KOPT-K1 (cell line): ENCODE data around the gene DPH6.
A peak's percentile ranks its signal among the peaks of the same experiment; 100 is the strongest.

ENCODE experiments used
- H3K27ac ChIP-seq: fragments of 200-600 bp; sonication (generic); 2 replicates; pipeline ENCODE4 v1.5.1; 2016; ENCODE audit warnings: antibody characterized with exemption, mild to moderate bottlenecking, low read depth, low read length; ENCODE audit not compliant: poor library complexity, severe bottlenecking
- H3K36me3 ChIP-seq: fragments of 200-600 bp; sonication (generic); 2 replicates; pipeline ENCODE4 v1.5.1; 2017; ENCODE audit warnings: antibody characterized with exemption, mild to moderate bottlenecking, low read length, moderate library complexity; ENCODE audit not compliant: insufficient read depth
- H3K9me3 ChIP-seq: fragments of 200-600 bp; sonication (generic); 2 replicates; pipeline ENCODE4 v1.5.1; 2017; ENCODE audit warnings: antibody characterized with exemption, low read length, mild to moderate bottlenecking; ENCODE audit not compliant: insufficient read depth, poor library complexity, severe bottlenecking

The DPH6 gene

GRCh38 chr15:35550957-35551356, 5.0 kb upstream of the DPH6 start:
- Histone ChIP-seq H3K9me3 (no peaks in the 10 kb centered on the region), H3K27ac (no peak overlapping the region), H3K36me3 (no peaks in the 10 kb centered on the region)

- Histone ChIP-seq H3K27ac (no peak overlapping the region), H3K9me3 (no peaks in the 10 kb centered on the region), H3K36me3 (no peaks in the 10 kb centered on the region)
Observed at GRCh38 chr15:35549567-35549966, 3.6 kb upstream of the DPH6 start.

GRCh38 chr15:35548435-35548834, 2.5 kb upstream of the DPH6 start:
- Histone ChIP-seq H3K36me3 (no peaks in the 10 kb centered on the region), H3K27ac (no peak overlapping the region), H3K9me3 (no peaks in the 10 kb centered on the region)

- Histone ChIP-seq H3K9me3 (no peaks in the 10 kb centered on the region), H3K27ac (no peak overlapping the region), H3K36me3 (no peaks in the 10 kb centered on the region)
Observed at GRCh38 chr15:35547775-35548364, 1.9 kb upstream of the DPH6 start.

- no peaks in the 10 kb centered on the region for H3K9me3 ChIP-seq
- peak overlapping the region; percentile 87 for H3K27ac ChIP-seq
- H3K36me3 ChIP-seq: no peaks in the 10 kb centered on the region
Observed at GRCh38 chr15:35546511-35547381, 781 bp upstream of the DPH6 start.

- Histone ChIP-seq H3K27ac (peak overlapping the region; percentile 87), H3K36me3 (no peaks in the 10 kb centered on the region), H3K9me3 (no peaks in the 10 kb centered on the region)
Observed at GRCh38 chr15:35545316-35545823, 595 bp downstream of the DPH6 start.

- Histone ChIP-seq H3K27ac (no peak overlapping the region), H3K9me3 (no peaks in the 10 kb centered on the region), H3K36me3 (no peaks in the 10 kb centered on the region)
Observed at GRCh38 chr15:35540885-35541284, 5.1 kb downstream of the DPH6 start.

GRCh38 chr15:35540021-35540420, 5.9 kb downstream of the DPH6 start:
- H3K27ac ChIP-seq: no peak overlapping the region
- no peaks in the 10 kb centered on the region for H3K9me3 ChIP-seq
- H3K36me3 ChIP-seq: no peaks in the 10 kb centered on the region

GRCh38 chr15:35535365-35535916, 10.5 kb downstream of the DPH6 start:
- Histone ChIP-seq H3K36me3 (no peaks in the 10 kb centered on the region), H3K27ac (no peak overlapping the region), H3K9me3 (no peaks in the 10 kb centered on the region)

GRCh38 chr15:35533130-35534110, 12.5 kb downstream of the DPH6 start:
- Histone ChIP-seq H3K27ac (no peak overlapping the region), H3K9me3 (peaks cover 9% of the 10 kb centered on the region), H3K36me3 (no peaks in the 10 kb centered on the region)

- Histone ChIP-seq H3K36me3 (no peaks in the 10 kb centered on the region), H3K27ac (no peak overlapping the region), H3K9me3 (peaks cover 9% of the 10 kb centered on the region)
Observed at GRCh38 chr15:35530698-35531097, 15.3 kb downstream of the DPH6 start.

GRCh38 chr15:35529784-35530183, 16.2 kb downstream of the DPH6 start:
- Histone ChIP-seq H3K36me3 (no peaks in the 10 kb centered on the region), H3K27ac (no peak overlapping the region), H3K9me3 (peaks cover 9% of the 10 kb centered on the region)

GRCh38 chr15:35522061-35522460, 23.9 kb downstream of the DPH6 start:
- Histone ChIP-seq H3K9me3 (no peaks in the 10 kb centered on the region), H3K36me3 (no peaks in the 10 kb centered on the region), H3K27ac (no peak overlapping the region)

GRCh38 chr15:35519541-35520149, 26.3 kb downstream of the DPH6 start:
- Histone ChIP-seq H3K36me3 (no peaks in the 10 kb centered on the region), H3K9me3 (no peaks in the 10 kb centered on the region), H3K27ac (no peak overlapping the region)
